HG03442 (cell line): ENCODE data around the gene KRAS.
A peak's percentile ranks its signal among the peaks of the same experiment; 100 is the strongest.

Experiments used
- ATAC-seq: cut with Tn5 transposase; IDR thresholded peaks from one replicate; pipeline ENCODE4 v1.9.1; 2021; ENCODE audit warnings: mild to moderate bottlenecking, moderate library complexity; ENCODE audit not compliant: unreplicated experiment

Gene KRAS

GRCh38 chr12:25256826-25257225 lies 6.1 kb upstream of the KRAS start:
- ATAC-seq = no peak

- no peak for ATAC-seq
These were observed 5.3 kb upstream of the KRAS start for GRCh38 chr12:25256005-25256404.

GRCh38 chr12:25254271-25254880 lies 3.6 kb upstream of the KRAS start:
- no peak for ATAC-seq

GRCh38 chr12:25253371-25254068 lies 2.8 kb upstream of the KRAS start:
- ATAC-seq = no peak

- no peak for ATAC-seq
These were observed 2.2 kb upstream of the KRAS start for GRCh38 chr12:25252946-25253345.

- ATAC-seq = no peak
These were observed 1.0 kb upstream of the KRAS start for GRCh38 chr12:25251769-25252168.

GRCh38 chr12:25249931-25250738 lies 594 bp downstream of the KRAS start:
- ATAC-seq = peak; percentile 30

GRCh38 chr12:25248732-25249131 lies 2.0 kb downstream of the KRAS start:
- no peak for ATAC-seq

GRCh38 chr12:25248137-25248536 lies 2.6 kb downstream of the KRAS start:
- ATAC-seq = no peak

GRCh38 chr12:25245491-25245890 lies 5.2 kb downstream of the KRAS start:
- ATAC-seq = no peak

- no peak for ATAC-seq
These were observed 7.1 kb downstream of the KRAS start for GRCh38 chr12:25243680-25243990.

- ATAC-seq = no peak
These were observed 7.6 kb downstream of the KRAS start for GRCh38 chr12:25242981-25243679.

- ATAC-seq = no peak
These were observed 9.3 kb downstream of the KRAS start for GRCh38 chr12:25241167-25242020.

GRCh38 chr12:25236626-25237025 lies 14.1 kb downstream of the KRAS start:
- ATAC-seq = no peak

GRCh38 chr12:25236190-25236589 lies 14.5 kb downstream of the KRAS start:
- ATAC-seq = no peak

GRCh38 chr12:25213338-25213737 lies 37.4 kb downstream of the KRAS start:
- no peak for ATAC-seq

- ATAC-seq = no peak
These were observed 42.2 kb downstream of the KRAS start for GRCh38 chr12:25208554-25208953.

GRCh38 chr12:25207846-25208245 lies 42.9 kb downstream of the KRAS start:
- no peak for ATAC-seq

GRCh38 chr12:25207411-25207810 lies 43.3 kb downstream of the KRAS start:
- ATAC-seq = no peak

- no peak for ATAC-seq
These were observed 48.6 kb downstream of the KRAS start for GRCh38 chr12:25202137-25202536.

GRCh38 chr12:25200703-25201102 lies 50.0 kb downstream of the KRAS start:
- no peak for ATAC-seq
